Measurements from ENCODE around the gene C11orf21.

- TF ChIP-seq CTCF (conservative IDR thresholded peaks at IDR 0.05; ENCODE audit: low read length) (no peak), EZH2phosphoT487 (IDR thresholded peaks at IDR 0.05; ENCODE audit: borderline replicate concordance) (no peak)
Measured at GRCh38 chr11:2348986-2349385, 47.3 kb upstream of the C11orf21 start.
